ENCODE results near the gene IGF1R.
A peak's percentile ranks its signal among the peaks of the same experiment; 100 is the strongest.

Gene IGF1R

GRCh38 chr15:98745179-98745578 is 96.8 kb downstream of the IGF1R start:
- DNase-seq (ENCODE audit: low spot score): no peak

GRCh38 chr15:98745650-98746374 is 97.5 kb downstream of the IGF1R start:
- no peak for DNase-seq (ENCODE audit: low spot score)

DNA sequence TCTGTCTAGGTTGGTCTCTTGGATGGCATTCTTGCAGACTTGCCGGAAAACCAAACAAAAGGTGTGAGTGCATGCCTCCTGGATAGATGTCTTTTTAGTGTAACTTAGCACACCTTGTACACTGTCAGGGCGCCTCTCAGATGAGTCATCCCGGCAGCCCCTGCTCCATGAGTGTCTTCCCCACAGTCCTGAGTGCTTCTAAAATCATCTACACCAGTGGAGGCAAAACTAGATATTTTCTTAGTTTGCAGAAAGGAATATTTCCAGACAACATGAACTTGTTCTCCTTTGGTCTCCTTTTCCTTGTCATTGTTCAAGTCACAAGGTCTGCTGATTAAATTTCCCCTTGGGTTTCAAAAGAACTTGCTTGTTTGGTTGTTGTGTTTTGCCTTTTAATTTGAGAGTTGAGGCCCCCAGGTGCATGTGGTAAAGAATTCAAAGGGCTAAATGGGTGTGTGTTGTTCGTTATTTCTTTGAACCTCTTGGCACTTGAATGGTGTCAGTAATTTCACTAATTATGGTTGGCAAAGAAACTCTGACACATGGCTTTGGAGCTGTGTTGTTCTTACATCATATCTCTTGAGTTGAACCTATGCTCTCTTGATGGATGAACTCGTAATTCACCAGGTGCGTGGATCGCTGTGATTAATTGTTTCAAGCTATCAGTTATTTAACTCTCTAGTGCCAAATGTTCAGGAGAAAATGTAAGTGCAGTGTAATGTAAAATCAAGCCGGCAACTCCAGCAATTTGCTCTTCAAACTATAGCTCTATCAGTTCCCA is 98.2 kb downstream of the IGF1R start:
- no peak for DNase-seq (ENCODE audit: low spot score)

DNA sequence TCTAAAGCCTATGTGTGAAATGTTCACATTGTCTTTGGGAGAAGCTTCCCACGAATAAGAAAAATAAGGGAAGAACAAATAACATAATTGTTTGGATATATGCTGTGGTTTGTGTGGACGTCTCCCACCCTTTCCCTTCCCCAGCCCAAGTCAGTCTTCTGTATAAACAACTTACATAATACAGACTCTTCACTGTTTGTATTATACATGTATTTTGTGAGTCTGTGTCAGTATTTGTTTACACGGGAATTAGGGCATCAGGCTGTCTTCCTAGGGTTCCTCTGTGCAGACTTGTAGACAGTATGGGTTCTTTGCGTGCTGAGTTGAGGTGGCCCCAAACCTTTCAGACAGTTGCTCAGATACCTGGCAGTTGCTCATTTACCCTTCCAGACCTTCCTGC is 103.4 kb downstream of the IGF1R start:
- DNase-seq (ENCODE audit: low spot score): no peak

DNA sequence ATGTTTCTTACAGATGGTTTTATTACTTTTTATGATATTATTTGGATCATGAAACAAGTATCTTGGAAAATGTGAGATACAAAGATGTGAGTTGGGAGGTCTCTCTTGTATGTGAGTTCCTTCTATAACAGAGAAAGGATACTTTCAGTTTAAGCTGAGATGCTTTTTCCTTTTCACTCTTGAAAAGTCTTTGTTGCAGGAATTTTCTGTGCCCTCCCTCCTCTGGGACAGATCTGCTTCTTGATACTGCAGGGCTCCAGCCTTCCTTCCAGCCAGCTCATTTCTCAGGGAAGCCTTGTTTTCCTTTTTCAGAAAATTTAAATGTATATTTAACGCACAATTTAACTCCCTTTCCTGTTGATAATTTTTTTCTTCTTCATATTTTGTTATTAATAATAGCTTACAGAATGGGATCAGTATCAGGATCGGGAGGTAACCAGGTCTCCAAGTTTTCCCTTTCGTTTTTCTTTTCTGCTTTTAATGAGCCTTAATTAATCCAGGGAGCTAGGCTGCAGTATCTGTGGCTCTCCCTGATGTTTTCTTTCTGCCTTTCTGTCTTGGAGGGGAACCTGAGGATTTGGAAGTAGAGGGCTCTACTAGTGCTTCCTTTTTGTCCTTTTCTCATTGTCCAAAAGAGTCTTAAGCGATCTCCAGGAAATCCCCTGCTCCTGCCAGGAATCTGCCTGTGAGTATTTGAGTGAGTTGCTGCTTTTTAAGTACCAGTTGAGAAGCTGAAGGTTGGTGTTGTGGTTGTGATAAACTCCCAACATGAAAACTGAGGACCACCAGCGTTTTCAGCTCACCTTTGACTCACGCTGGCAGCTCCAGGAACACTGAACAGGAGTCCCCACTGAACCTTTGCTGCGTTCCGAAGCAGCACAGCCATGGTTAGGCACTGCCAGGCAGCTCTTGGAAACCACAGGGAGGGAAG is 105.7 kb downstream of the IGF1R start:
- DNase-seq (ENCODE audit: low spot score): no peak

DNA sequence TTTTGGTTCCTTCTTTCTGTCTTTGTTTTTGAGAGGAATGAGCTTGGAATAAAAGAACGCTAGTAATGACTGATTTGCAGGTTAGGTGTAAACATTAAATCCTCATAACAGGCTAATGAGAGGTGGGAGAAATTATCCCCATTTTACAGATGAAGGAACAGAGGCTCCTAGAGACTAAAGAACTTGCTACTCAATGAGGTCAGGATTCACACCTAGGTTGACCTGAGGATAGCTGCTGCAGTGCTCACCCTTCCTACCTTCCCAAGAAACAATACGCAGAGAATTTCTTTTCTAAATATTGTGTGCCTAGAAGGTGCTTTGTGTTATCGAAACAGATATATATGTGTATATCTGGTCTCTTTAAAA is 106.3 kb downstream of the IGF1R start:
- no peak for DNase-seq (ENCODE audit: low spot score)

DNA sequence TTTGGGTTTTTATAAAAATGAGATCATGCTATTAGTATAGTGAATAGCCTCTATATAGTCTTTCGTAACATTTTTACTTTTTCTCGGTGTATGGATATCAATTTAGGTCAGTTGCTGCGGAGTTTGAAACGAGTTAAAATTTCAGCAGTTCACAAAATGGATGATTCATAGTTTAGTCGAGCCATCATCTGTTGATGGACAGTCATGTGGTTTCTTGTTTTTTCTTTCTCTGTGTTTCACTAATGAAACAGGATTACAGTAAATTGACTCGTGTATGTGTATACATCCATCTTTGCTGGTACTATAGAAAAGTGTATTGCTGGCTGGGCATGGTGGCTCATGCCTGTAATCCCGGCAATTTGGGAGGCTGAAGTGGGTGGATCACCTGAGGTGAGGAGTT is 106.8 kb downstream of the IGF1R start:
- no peak for DNase-seq (ENCODE audit: low spot score)

DNA sequence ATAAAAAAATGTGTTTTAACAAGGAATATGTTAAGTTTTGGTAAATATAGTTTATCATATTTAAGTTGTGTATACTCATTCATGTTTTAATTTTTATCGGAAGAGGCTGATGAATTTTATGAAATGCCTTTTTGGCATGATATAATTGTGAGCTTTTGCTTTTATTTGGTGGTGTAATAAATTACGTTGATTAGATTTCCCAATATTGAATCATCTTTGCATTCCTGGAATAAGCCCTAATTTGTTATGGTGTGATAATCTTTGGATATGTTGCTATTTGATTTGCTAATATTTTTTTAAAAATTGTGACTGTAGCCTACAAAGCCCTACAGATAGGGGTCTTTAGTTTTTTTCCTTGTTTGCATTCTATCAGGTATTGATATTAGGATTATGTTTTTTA is 107.4 kb downstream of the IGF1R start:
- DNase-seq (ENCODE audit: low spot score): no peak

GRCh38 chr15:98758224-98758623 is 109.9 kb downstream of the IGF1R start:
- peak; percentile 76 for DNase-seq (ENCODE audit: low spot score)

DNA sequence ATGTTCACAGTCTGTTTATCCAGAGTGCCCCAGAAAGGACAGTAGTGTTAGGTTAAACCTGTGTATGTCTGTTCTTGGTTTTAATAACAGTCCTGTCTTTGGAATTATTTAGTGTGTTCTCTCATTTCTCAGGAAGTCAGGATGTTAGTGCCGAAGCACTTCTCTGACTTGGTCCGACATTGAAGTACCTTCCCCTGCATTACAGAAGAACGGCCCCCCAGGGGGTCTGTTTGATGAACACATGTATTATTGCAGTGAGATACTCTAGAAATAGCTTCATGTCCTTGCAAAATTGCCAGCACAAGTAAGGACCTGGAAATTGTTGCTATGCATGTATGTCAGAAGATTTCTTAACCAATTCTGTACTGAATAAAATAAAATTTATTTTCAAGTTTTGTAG is 110.9 kb downstream of the IGF1R start:
- no peak for DNase-seq (ENCODE audit: low spot score)

DNA sequence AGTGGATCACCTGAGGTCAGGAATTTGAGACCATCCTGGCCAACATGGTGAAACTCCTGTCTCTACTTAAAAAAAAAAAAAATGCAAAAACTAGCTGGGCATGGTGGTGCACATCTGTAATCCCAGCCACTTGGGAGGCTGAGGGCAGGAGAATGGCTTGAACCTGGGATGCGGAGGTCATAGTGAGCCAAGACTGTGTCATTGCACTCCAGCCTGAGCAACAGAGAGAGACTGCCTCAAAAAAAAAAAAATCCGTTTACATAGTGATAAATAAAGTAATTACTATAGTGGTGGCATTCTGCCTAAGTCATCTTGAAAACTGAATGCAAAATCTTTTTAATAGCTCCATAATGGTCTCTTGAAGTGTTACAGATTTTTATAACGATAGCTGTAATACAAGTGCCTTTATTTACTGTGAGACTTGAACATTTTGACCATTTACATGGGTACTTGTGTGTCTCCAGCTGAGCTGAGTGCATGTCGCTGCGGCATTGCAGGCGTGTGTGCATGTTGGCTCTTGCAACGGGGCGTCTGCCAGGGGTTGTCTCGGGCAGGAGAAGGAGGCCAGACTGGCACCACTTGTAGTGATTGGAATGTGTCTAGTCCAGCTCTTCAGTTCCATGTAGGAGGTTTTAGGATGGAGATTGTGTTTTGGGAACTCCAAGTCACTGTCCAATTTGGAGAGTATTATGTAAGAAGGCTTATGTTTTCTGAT is 111.9 kb downstream of the IGF1R start:
- no peak for DNase-seq (ENCODE audit: low spot score)

- DNase-seq (ENCODE audit: low spot score): no peak
Measured at GRCh38 chr15:98760975-98761374, 112.6 kb downstream of the IGF1R start.

GRCh38 chr15:98763179-98763578 is 114.8 kb downstream of the IGF1R start:
- no peak for DNase-seq (ENCODE audit: low spot score)

DNA sequence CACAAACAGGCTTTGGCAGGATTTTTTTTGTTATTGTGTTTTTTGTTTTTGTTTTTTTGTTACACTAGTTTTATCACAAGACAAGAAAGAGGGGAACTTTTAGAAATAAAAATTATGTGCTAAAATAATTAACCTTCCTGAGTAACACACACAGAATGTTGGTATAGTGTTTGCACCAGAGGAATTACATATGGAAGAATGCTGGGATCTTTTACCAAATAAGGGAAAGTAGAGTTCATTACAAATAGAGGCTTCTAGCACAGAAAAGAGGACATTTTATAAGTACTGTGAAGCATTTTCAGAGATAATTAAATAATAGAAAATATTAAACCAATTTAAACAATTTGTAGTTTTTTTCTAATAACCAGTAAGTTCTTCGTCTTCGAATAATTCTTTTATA is 116.0 kb downstream of the IGF1R start:
- no peak for DNase-seq (ENCODE audit: low spot score)

GRCh38 chr15:98765610-98766009 is 117.3 kb downstream of the IGF1R start:
- no peak for DNase-seq (ENCODE audit: low spot score)

GRCh38 chr15:98767692-98768091 is 119.4 kb downstream of the IGF1R start:
- no peak for DNase-seq (ENCODE audit: low spot score)

GRCh38 chr15:98769867-98770266 is 121.5 kb downstream of the IGF1R start:
- no peak for DNase-seq (ENCODE audit: low spot score)

DNA sequence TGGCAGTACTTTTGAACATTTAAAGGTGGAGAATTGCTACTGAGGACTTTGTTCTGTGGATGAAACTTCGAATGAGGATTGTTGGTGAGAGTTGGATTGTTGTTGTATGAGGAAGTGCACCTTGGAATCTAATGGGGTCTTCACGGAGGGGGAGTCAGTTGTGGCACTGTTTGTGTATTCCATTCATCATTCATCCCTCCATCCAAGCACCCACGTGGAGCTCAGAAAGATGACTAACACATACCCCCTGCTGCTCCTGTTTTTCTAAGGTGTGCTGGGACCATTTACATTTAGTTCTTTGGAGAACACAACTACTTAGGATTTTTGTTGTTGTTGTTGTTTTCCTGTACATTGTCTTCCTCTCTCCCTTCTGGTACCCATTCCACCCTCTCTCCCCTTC is 122.6 kb downstream of the IGF1R start:
- DNase-seq (ENCODE audit: low spot score): no peak

GRCh38 chr15:98771541-98771940 is 123.2 kb downstream of the IGF1R start:
- DNase-seq (ENCODE audit: low spot score): no peak

- DNase-seq (ENCODE audit: low spot score): no peak
Measured at GRCh38 chr15:98772895-98773294, 124.6 kb downstream of the IGF1R start.

- no peak for DNase-seq (ENCODE audit: low spot score)
Measured at GRCh38 chr15:98773616-98774015, 125.3 kb downstream of the IGF1R start.
